SK-N-MC (cell line): ENCODE results near the gene GTSE1.

Source experiments
- EZH2 ChIP-seq: fragments of 200-600 bp; sonication (generic); IDR thresholded peaks from one replicate; pipeline ENCODE4 v1.6.1; 2017; ENCODE audit warnings: antibody characterized with exemption
- FOXP2 ChIP-seq: optimal IDR thresholded peaks from 2 replicates; pipeline ENCODE3; 2011; ENCODE audit warnings: mild to moderate bottlenecking, moderate library complexity; ENCODE audit not compliant: insufficient read depth; ENCODE audit errors: extremely low read length, control extremely low read depth
- POLR2AphosphoS5 ChIP-seq: IDR thresholded peaks from 2 replicates; pipeline ENCODE4 v1.6.1; 2012; ENCODE audit warnings: mild to moderate bottlenecking, low read depth, low read length, borderline replicate concordance

GRCh38 chr22:46354176-46354992 lies 57.7 kb downstream of the GTSE1 start:
- no peak for TF ChIP-seq EZH2
- TF ChIP-seq POLR2AphosphoS5, result no peak
- no peak for TF ChIP-seq FOXP2
